SK-N-SH (cell line): ENCODE results near the gene STON2. TPM values are rescaled to one million over a fixed set of nuclear protein-coding genes. Genes with fewer than 3 reads are reported as not detected.

ENCODE experiments used
- CTCF ChIA-PET: fragments of 300-600, 350-600 bp; formaldehyde crosslinking; extraction: SDS; loops from one replicate; lab custom pipeline; 2021; lab: Yijun Ruan, JAX
- POLR2A ChIA-PET: fragments of 350-600 bp; sonication (Branson Sonifier 250); formaldehyde crosslinking; extraction: SDS; loops from one replicate; lab custom pipeline; 2020; ENCODE audit warnings: antibody characterized with exemption, inconsistent platforms; lab: Yijun Ruan, JAX
- DNase-seq: peaks from one replicate; pipeline ENCODE4 v3.0.0; 2012
- H2AFZ ChIP-seq: fragments of 200-600 bp; sonication (generic); 2 replicates; pipeline ENCODE4 v1.8.1; 2016; ENCODE audit warnings: antibody characterized with exemption, mild to moderate bottlenecking, low read depth
- H3F3A ChIP-seq: fragments of 200-600 bp; sonication (generic); replicated peaks from 2 replicates; pipeline ENCODE3; 2016; ENCODE audit warnings: antibody characterized with exemption, mild to moderate bottlenecking; ENCODE audit not compliant: insufficient read depth
- H3K27ac ChIP-seq, 2 experiments: fragments of 200-500 bp in 1 of 2; fragments of 200-600 bp in 1 of 2; sonication (Bioruptor generic) in 1 of 2; sonication (generic), shearing (Covaris generic) in 1 of 2; 2 replicates each; pipeline versions ENCODE4 v1.5.1 to v1.6.1; 2014 to 2016; ENCODE audit warnings: low read depth in 2 of 2, inconsistent platforms in 1 of 2, low read length in 1 of 2, mild to moderate bottlenecking in 1 of 2, mixed read lengths in 1 of 2
- H3K27me3 ChIP-seq: fragments of 200-600 bp; sonication (generic), shearing (Covaris generic); 2 replicates; pipeline ENCODE4 v1.6.1; 2016; ENCODE audit warnings: mixed run types; ENCODE audit not compliant: insufficient read depth
- H3K36me3 ChIP-seq, 2 experiments: fragments of 200-500 bp in 1 of 2; fragments of 200-600 bp in 1 of 2; sonication (Bioruptor generic) in 1 of 2; sonication (generic) in 1 of 2; replicated peaks in 1 of 2; 2 replicates each; pipeline versions ENCODE3 to v1.5.1; 2014 to 2016; ENCODE audit warnings: low read length in 1 of 2, mild to moderate bottlenecking in 1 of 2; ENCODE audit not compliant: insufficient read depth in 2 of 2, control insufficient read depth in 1 of 2
- H3K4me1 ChIP-seq, 2 experiments: fragments of 200-500 bp in 1 of 2; fragments of 200-600 bp in 1 of 2; sonication (Bioruptor generic) in 1 of 2; sonication (generic), shearing (Covaris generic) in 1 of 2; 2 replicates each; pipeline versions ENCODE4 v1.5.1 to v1.6.1; 2014 to 2016; ENCODE audit warnings: low read depth in 1 of 2, low read length in 1 of 2, mixed run types in 1 of 2; ENCODE audit not compliant: insufficient read depth in 2 of 2, control insufficient read depth in 1 of 2
- H3K4me2 ChIP-seq: fragments of 200-600 bp; sonication (generic), shearing (Covaris generic); 2 replicates; pipeline ENCODE4 v1.6.1; 2017; ENCODE audit warnings: mixed run types
- H3K4me3 ChIP-seq, 2 experiments: fragments of 200-500 bp in 1 of 2; fragments of 200-600 bp in 1 of 2; sonication (Bioruptor generic) in 1 of 2; sonication (generic), shearing (Covaris generic) in 1 of 2; 2 replicates each; pipeline versions ENCODE4 v1.5.1 to v1.8.1; 2014 to 2016; ENCODE audit warnings: low read depth in 2 of 2, inconsistent platforms in 1 of 2, low read length in 1 of 2, mild to moderate bottlenecking in 1 of 2, mixed read lengths in 1 of 2, moderate library complexity in 1 of 2
- H3K79me2 ChIP-seq: fragments of 200-600 bp; sonication (generic); 2 replicates; pipeline ENCODE4 v1.8.1; 2017; ENCODE audit warnings: mild to moderate bottlenecking; ENCODE audit not compliant: insufficient read depth
- H3K9ac ChIP-seq: fragments of 200-600 bp; sonication (generic); 2 replicates; pipeline ENCODE4 v1.6.1; 2017; ENCODE audit warnings: mixed run types
- H3K9me2 ChIP-seq: fragments of 200-600 bp; sonication (generic); 2 replicates; pipeline ENCODE4 v1.6.1; 2017; ENCODE audit warnings: mixed run types
- H3K9me3 ChIP-seq: fragments of 200-600 bp; sonication (generic); 2 replicates; pipeline ENCODE4 v1.6.1; 2017; ENCODE audit warnings: mixed run types, mild to moderate bottlenecking, moderate library complexity
- H4K20me1 ChIP-seq: fragments of 200-600 bp; sonication (generic); 2 replicates; pipeline ENCODE4 v1.6.1; 2017; ENCODE audit warnings: mild to moderate bottlenecking, mixed run types; ENCODE audit not compliant: insufficient read depth
- CHD2 ChIP-seq: fragments of 150-350 bp; IDR thresholded peaks from 2 replicates; pipeline ENCODE4 v1.6.1; 2018; ENCODE audit warnings: low read length; ENCODE audit not compliant: partially characterized antibody
- EP300 ChIP-seq, 2 experiments: IDR thresholded peaks; 2 replicates each; pipeline versions ENCODE4 v1.4.0 to v1.6.1; 2012; ENCODE audit warnings: borderline replicate concordance in 1 of 2, low read depth in 1 of 2, low read length in 1 of 2
- EZH2phosphoT487 ChIP-seq: fragments of 200-600 bp; sonication (generic); IDR thresholded peaks from 2 replicates; pipeline ENCODE4 v1.6.1; 2017; ENCODE audit warnings: low read depth, mixed run types, mild to moderate bottlenecking, antibody characterized with exemption, moderate library complexity, borderline replicate concordance
- FOXJ3 ChIP-seq: sonication (generic); formaldehyde crosslinking; IDR thresholded peaks from 2 replicates; pipeline ENCODE4 v1.5.1; 2020; ENCODE audit warnings: mild to moderate bottlenecking, missing genetic modification reagents
- FOXM1 ChIP-seq: IDR thresholded peaks from 2 replicates; pipeline ENCODE4 v1.4.0; 2012; ENCODE audit warnings: low read depth, mild to moderate bottlenecking
- GABPA ChIP-seq: IDR thresholded peaks from 2 replicates; pipeline ENCODE4 v1.4.0; 2012; ENCODE audit warnings: low read depth, mild to moderate bottlenecking
- GATA2 ChIP-seq: sonication (generic); formaldehyde crosslinking; IDR thresholded peaks from 2 replicates; pipeline ENCODE4 v1.5.0; 2020; ENCODE audit warnings: mild to moderate bottlenecking, missing genetic modification reagents
- JUND ChIP-seq: IDR thresholded peaks from 2 replicates; pipeline ENCODE4 v1.4.0; 2012
- MEF2A ChIP-seq: IDR thresholded peaks from 2 replicates; pipeline ENCODE4 v1.4.0; 2012; ENCODE audit warnings: low read depth, borderline replicate concordance
- NRF1 ChIP-seq: IDR thresholded peaks from 2 replicates; pipeline ENCODE4 v1.6.1; 2012; ENCODE audit warnings: low read depth, mild to moderate bottlenecking, low read length
- RAD21 ChIP-seq: IDR thresholded peaks from 2 replicates; pipeline ENCODE4 v1.6.1; 2012; ENCODE audit warnings: mild to moderate bottlenecking, low read length
- RCOR1 ChIP-seq: fragments of 150-350 bp; IDR thresholded peaks from 2 replicates; pipeline ENCODE4 v1.6.1; 2017; ENCODE audit warnings: antibody characterized with exemption, low read length
- REST ChIP-seq: IDR thresholded peaks from 2 replicates; pipeline ENCODE4 v1.6.1; 2012; ENCODE audit warnings: mild to moderate bottlenecking, low read depth, low read length, moderate library complexity
- RFX5 ChIP-seq: IDR thresholded peaks from 2 replicates; pipeline ENCODE4 v1.6.1; 2012; ENCODE audit warnings: mild to moderate bottlenecking, improper control_type of control experiment, low read length
- SMC3 ChIP-seq: IDR thresholded peaks from 2 replicates; pipeline ENCODE4 v1.6.1; 2012; ENCODE audit warnings: low read depth, low read length, improper control_type of control experiment
- TAF1 ChIP-seq: IDR thresholded peaks from 2 replicates; pipeline ENCODE4 v1.6.1; 2012; ENCODE audit warnings: low read depth, mild to moderate bottlenecking, low read length, moderate library complexity, borderline replicate concordance
- TCF12 ChIP-seq: IDR thresholded peaks from 2 replicates; pipeline ENCODE4 v1.4.0; 2012
- WGBS: methylation state at CpG from one replicate; pipeline ENCODE4 v1.1.6; 2017; ENCODE audit warnings: low lambda C conversion rate; 5-methylcytosine and 5-hydroxymethylcytosine counted together
- polyA plus RNA-seq, 3 experiments: library from polyadenylated mRNA; depleted of rRNA; stranded (reverse); fragments of >200 nt; gene quantifications; 2 replicates each; pipeline ENCODE4 v1.2.3, GENCODE V29; 2012
- TF ChIP-seq, protein P1 (sequence below): IDR thresholded peaks from 2 replicates; pipeline ENCODE4 v1.4.0; 2012; ENCODE audit warnings: low read depth

The STON2 gene
- polyA plus RNA-seq, 1 of the 3 experiments (the other 2 are of a cell fraction): not detected

DNA sequence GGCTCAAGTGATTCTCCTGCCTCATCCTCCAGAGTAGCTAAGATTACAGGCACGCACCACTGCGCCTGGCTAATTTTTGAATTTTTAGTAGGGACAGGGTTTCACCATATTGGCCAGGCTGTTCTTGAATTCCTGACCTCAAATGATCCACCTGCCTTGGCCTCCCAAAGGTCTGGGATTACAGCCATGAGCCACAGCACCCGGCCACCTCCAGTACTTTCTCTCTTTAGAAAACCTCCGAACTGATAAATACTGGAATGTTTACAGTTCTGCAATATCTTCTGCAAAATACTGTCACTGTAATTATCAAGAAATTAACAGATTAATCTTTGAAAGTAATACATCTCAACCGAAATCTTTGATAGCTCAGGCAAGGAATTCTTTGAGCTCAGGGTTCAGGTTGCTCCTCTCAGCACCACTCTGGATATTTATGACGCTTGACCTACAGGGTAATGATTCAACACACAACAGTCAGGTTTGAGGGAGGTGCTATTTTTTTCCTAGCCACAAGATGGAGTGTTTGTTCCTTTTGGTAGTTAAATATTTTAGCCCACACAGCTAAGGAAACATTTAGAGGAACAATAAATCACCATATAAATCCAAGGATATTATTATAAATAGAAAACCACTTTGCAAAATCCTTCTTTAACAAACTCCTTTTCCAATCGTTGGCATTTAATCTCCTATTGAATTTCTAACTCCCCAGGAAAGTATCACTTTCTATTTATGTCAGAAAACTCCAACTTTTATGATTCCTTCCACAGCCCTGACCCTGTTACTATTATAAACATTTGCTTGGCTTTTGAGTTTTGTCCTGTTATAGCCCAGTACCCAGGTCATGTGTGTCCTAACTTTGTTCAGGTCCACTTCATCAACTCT is 130.8 kb downstream of the STON2 start (continued):
- TF ChIP-seq SMC3: peak; percentile 87
- no peak for TF ChIP-seq FOXM1
- TF ChIP-seq NRF1: no peak
- peak; percentile 90 for TF ChIP-seq RAD21
- no peak for TF ChIP-seq EZH2phosphoT487
- TF ChIP-seq EP300 (IDR thresholded peaks at IDR 0.05; ENCODE audit: borderline replicate concordance in 1 of 2, low read depth in 1 of 2, low read length in 1 of 2): no peak
- TF ChIP-seq GATA2 (CRISPR knock-in tag): no peak
- no peak for TF ChIP-seq CHD2
- no peak for TF ChIP-seq TAF1

DNA sequence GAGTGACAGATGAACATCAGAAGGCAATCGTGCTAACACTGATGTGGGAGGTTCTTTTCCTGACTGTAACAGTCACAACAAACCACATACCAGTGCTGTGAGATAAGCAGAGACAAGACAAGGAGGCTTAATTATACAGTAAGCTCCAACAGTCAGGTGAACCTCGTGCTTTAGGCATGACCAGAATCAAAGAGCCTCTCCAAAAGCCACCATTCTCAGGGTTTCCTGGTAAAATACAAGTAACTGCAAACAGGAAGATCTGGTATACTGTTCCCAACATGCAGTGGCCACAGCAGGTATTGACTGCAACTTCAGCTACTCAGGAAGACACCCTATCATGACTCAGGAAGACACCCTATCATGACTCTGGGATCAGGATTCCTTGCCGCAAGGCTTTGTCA is 132.1 kb downstream of the STON2 start:
- no peaks in the 10 kb centered on the region; a peak in 2 of 4 replicates for H3K4me1 ChIP-seq
- H3K4me2 ChIP-seq: no peak overlapping the region
- DNase-seq: no peak
- H3F3A ChIP-seq: no peaks in the 10 kb centered on the region
- no peak overlapping the region for H3K4me3 ChIP-seq
- TF ChIP-seq REST (no peak), GABPA (no peak), RFX5 (no peak), MEF2A (no peak), JUND (no peak), FOXJ3 (CRISPR knock-in tag) (no peak), RCOR1 (no peak), TCF12 (no peak)
- TF ChIP-seq, protein P1, sequence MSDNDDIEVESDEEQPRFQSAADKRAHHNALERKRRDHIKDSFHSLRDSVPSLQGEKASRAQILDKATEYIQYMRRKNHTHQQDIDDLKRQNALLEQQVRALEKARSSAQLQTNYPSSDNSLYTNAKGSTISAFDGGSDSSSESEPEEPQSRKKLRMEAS: no peak
- H4K20me1 ChIP-seq: no peaks in the 10 kb centered on the region
- ChIA-PET CTCF (interaction anchor here (1.0 to 16.6 kb wide), 8 partner anchors 29 to 280 kb away, joined by 3 to 321 read pairs (median 16); no protein-coding TSS in a partner anchor), POLR2A (no interaction called here)
- no peak overlapping the region for H3K9ac ChIP-seq
- H2AFZ ChIP-seq: no peak overlapping the region
- H3K9me3 ChIP-seq: no peaks in the 10 kb centered on the region
- 39% methylated on average over 3 of the region's 3 CpGs for WGBS
- no peaks in the 10 kb centered on the region for H3K79me2 ChIP-seq
- H3K9me2 ChIP-seq: no peaks in the 10 kb centered on the region
- H3K36me3 ChIP-seq: no peaks in the 10 kb centered on the region
- H3K27me3 ChIP-seq: no peaks in the 10 kb centered on the region
- H3K27ac ChIP-seq: no peak overlapping the region
